ENCODE results near the gene ZNF438. TPM values are rescaled to one million over a fixed set of nuclear protein-coding genes. Genes with fewer than 3 reads are reported as not detected.

The ZNF438 gene
- total and polyA plus RNA-seq, 10 of the 15 experiments (the other 5 are each of a cell fraction or from before 2014, with no cell fraction given) = 0.93 to 5.2 (median 1.9) TPM

DNA sequence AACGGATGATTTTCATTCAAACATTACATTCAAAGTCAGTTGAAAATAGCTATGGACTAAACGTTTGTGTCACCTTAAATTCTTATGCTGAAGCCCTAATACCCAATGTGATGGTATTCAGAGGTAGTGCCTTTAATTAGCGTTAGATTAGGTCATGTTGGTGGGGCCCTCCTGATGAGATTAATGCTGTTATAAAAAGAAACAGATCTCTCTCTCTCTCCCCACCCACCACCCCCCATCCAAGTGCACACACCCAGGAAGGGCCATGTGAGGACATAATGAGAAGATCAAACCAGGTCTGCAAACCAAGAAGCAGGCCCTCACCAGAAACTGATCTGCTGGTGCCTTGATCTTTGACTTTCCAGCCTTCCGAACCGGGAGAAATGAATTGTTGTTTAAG, 44.2 kb downstream of the ZNF438 start:
- no peak overlapping the region for H3K9ac ChIP-seq (ENCODE audit: control insufficient read depth, insufficient read depth, low read length)
- H3K4me2 ChIP-seq (ENCODE audit: control insufficient read depth, insufficient read depth) = no peak overlapping the region
- no peak overlapping the region for H3K27ac ChIP-seq (ENCODE audit: control insufficient read depth, insufficient read depth)
- POLR2A ChIA-PET = interaction anchor here (0.7 kb wide), 1 partner anchor 108 kb away, joined by 4 read pairs; no protein-coding TSS in a partner anchor
- H3K9me3 ChIP-seq (replicated peaks; ENCODE audit: control insufficient read depth, insufficient read depth, low read length) = peaks cover 9% of the 10 kb centered on the region; the same call in 2 of the 3 replicates
- no peaks in the 10 kb centered on the region for H3K27me3 ChIP-seq (replicated peaks in 1 of 2; ENCODE audit: control insufficient read depth in 2 of 2, insufficient read depth in 2 of 2, low read length in 1 of 2)
- in situ Hi-C loops (cut with MboI) = no loop called here
- H3K4me3 ChIP-seq = no peak overlapping the region
- no TSS peak for BruUV-seq (replicated peaks)
- CTCF ChIA-PET = no interaction called here
- no peaks in the 10 kb centered on the region for H3K4me1 ChIP-seq (ENCODE audit: control insufficient read depth, insufficient read depth, low read length)
- TF ChIP-seq SMAD5 (IDR thresholded peaks at IDR 0.05; ENCODE audit: low read depth) (no peak), ZNF384 (IDR thresholded peaks at IDR 0.05; ENCODE audit: borderline replicate concordance, low read depth, low read length) (no peak), SPI1 (IDR thresholded peaks at IDR 0.05; ENCODE audit: borderline replicate concordance, insufficient read depth, low read depth, low read length) (no peak), KAT2A (conservative IDR thresholded peaks at IDR 0.05; ENCODE audit: control insufficient read depth, low read depth, low read length) (no peak), MXI1 (IDR thresholded peaks at IDR 0.05; ENCODE audit: low read depth, low read length) (no peak), RCOR1 (conservative IDR thresholded peaks at IDR 0.05; ENCODE audit: low read depth, low read length) (no peak), CBX5 (IDR thresholded peaks at IDR 0.05; ENCODE audit: low read depth) (no peak), TBL1XR1 (IDR thresholded peaks at IDR 0.05; ENCODE audit: low read depth, low read length) (no peak), SP1 (IDR thresholded peaks at IDR 0.05; ENCODE audit: low read depth, low read length) (no peak), RFX5 (IDR thresholded peaks at IDR 0.05; ENCODE audit: low read depth, low read length) (no peak), PML (IDR thresholded peaks at IDR 0.05; ENCODE audit: low read length) (no peak)
- TF ChIP-seq, protein P1, sequence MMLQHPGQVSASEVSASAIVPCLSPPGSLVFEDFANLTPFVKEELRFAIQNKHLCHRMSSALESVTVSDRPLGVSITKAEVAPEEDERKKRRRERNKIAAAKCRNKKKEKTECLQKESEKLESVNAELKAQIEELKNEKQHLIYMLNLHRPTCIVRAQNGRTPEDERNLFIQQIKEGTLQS (IDR thresholded peaks at IDR 0.05; ENCODE audit: borderline replicate concordance, extremely low read depth, low read depth, low read length) = no peak
- TF ChIP-seq, protein P2, sequence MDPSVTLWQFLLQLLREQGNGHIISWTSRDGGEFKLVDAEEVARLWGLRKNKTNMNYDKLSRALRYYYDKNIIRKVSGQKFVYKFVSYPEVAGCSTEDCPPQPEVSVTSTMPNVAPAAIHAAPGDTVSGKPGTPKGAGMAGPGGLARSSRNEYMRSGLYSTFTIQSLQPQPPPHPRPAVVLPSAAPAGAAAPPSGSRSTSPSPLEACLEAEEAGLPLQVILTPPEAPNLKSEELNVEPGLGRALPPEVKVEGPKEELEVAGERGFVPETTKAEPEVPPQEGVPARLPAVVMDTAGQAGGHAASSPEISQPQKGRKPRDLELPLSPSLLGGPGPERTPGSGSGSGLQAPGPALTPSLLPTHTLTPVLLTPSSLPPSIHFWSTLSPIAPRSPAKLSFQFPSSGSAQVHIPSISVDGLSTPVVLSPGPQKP (IDR thresholded peaks at IDR 0.05; ENCODE audit: low read depth, low read length) = no peak
- TF ChIP-seq, protein P3, sequence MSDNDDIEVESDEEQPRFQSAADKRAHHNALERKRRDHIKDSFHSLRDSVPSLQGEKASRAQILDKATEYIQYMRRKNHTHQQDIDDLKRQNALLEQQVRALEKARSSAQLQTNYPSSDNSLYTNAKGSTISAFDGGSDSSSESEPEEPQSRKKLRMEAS (IDR thresholded peaks at IDR 0.05; ENCODE audit: low read depth, low read length) = no peak
- SMC1A ChIA-PET (ENCODE audit: uncharacterized antibody, unreplicated experiment) = interaction anchor here (1.5 kb wide), 1 partner anchor 8 kb away, joined by 5 read pairs; no protein-coding TSS in a partner anchor
- no peaks in the 10 kb centered on the region for H3K79me2 ChIP-seq (ENCODE audit: control insufficient read depth, insufficient read depth, low read length)
- H2AFZ ChIP-seq (ENCODE audit: control insufficient read depth, low read depth, low read length) = no peak overlapping the region
- no peaks in the 10 kb centered on the region for H4K20me1 ChIP-seq (ENCODE audit: control insufficient read depth, insufficient read depth)
- intact Hi-C loops (cut with micrococcal nuclease; ENCODE audit: unreplicated experiment) = no loop called here
- RAD21 ChIA-PET (ENCODE audit: unreplicated experiment) = no interaction called here
- no peak for ATAC-seq
- DNase-seq (ENCODE audit: low read depth, low spot score) = no peak
- no peak for FAIRE-seq
- WGBS (ENCODE audit: insufficient coverage, insufficient replicate concordance, low lambda C conversion rate, missing lambda C conversion rate) = 86% methylated on average over 5 of the region's 5 CpGs
- no peaks in the 10 kb centered on the region for H3K36me3 ChIP-seq (ENCODE audit: control insufficient read depth in 2 of 2, insufficient read depth in 2 of 2, low read length in 1 of 2)
